H9 (cell line): Measurements from ENCODE around the gene ANKDD1A. TPM values are rescaled to one million over a fixed set of nuclear protein-coding genes. Genes with fewer than 3 reads are reported as not detected.

Experiments used
- DNase-seq: peaks from one replicate; pipeline ENCODE4 v3.0.0-alpha.2; 2017
- H2AFZ ChIP-seq: one replicate; pipeline ENCODE4 v1.6.1; 2013; ENCODE audit warnings: mild to moderate bottlenecking, low read length, control low read depth, moderate library complexity
- H2AK5ac ChIP-seq: 2 replicates; pipeline ENCODE4 v1.6.1; 2013; ENCODE audit warnings: low read length, control low read depth, mixed read lengths; ENCODE audit not compliant: insufficient read length
- H2BK120ac ChIP-seq: one replicate; pipeline ENCODE4 v1.6.1; 2013; ENCODE audit warnings: low read depth, mild to moderate bottlenecking, low read length, control low read depth, inconsistent platforms; ENCODE audit not compliant: poor library complexity, severe bottlenecking
- H2BK12ac ChIP-seq: 2 replicates; pipeline ENCODE4 v1.6.1; 2013; ENCODE audit warnings: low read length, control low read depth, mixed read lengths, low read depth; ENCODE audit not compliant: insufficient read length
- H2BK15ac ChIP-seq: 2 replicates; pipeline ENCODE4 v1.6.1; 2013; ENCODE audit warnings: low read depth, low read length, control low read depth
- H2BK20ac ChIP-seq: one replicate; pipeline ENCODE4 v1.6.1; 2013; ENCODE audit warnings: low read depth, mild to moderate bottlenecking, low read length, control low read depth, inconsistent platforms; ENCODE audit not compliant: poor library complexity, severe bottlenecking
- H2BK5ac ChIP-seq: 2 replicates; pipeline ENCODE4 v1.6.1; 2013; ENCODE audit warnings: low read length, control low read depth, mixed read lengths; ENCODE audit not compliant: insufficient read length
- H3K14ac ChIP-seq: 2 replicates; pipeline ENCODE4 v1.6.1; 2013; ENCODE audit warnings: low read length, control low read depth; ENCODE audit not compliant: insufficient read depth
- H3K18ac ChIP-seq: 2 replicates; pipeline ENCODE4 v1.6.1; 2013; ENCODE audit warnings: low read depth, mild to moderate bottlenecking, mixed read lengths, low read length, control low read depth; ENCODE audit not compliant: insufficient read length
- H3K23ac ChIP-seq: 2 replicates; pipeline ENCODE4 v1.6.1; 2013; ENCODE audit warnings: low read length, control low read depth, mixed read lengths, low read depth; ENCODE audit not compliant: insufficient read length
- H3K23me2 ChIP-seq: 2 replicates; pipeline ENCODE4 v1.6.1; 2013; ENCODE audit warnings: low read depth, mild to moderate bottlenecking, mixed read lengths, low read length, control low read depth; ENCODE audit not compliant: insufficient read length, poor library complexity, severe bottlenecking
- H3K27ac ChIP-seq: 2 replicates; pipeline ENCODE4 v1.5.1; 2013; ENCODE audit warnings: low read length, control low read depth, mixed read lengths, low read depth; ENCODE audit not compliant: insufficient read length
- H3K27me3 ChIP-seq: 2 replicates; pipeline ENCODE4 v1.6.1; 2013; ENCODE audit warnings: low read length, control low read depth, inconsistent platforms; ENCODE audit not compliant: insufficient read depth
- H3K4ac ChIP-seq: 2 replicates; pipeline ENCODE4 v1.6.1; 2013; ENCODE audit warnings: low read depth, mild to moderate bottlenecking, control low read depth, inconsistent platforms, low read length, moderate library complexity
- H3K4me1 ChIP-seq: 2 replicates; pipeline ENCODE4 v1.6.1; 2013; ENCODE audit warnings: low read length, control low read depth, inconsistent platforms; ENCODE audit not compliant: insufficient read depth
- H3K4me2 ChIP-seq: 2 replicates; pipeline ENCODE4 v1.6.1; 2013; ENCODE audit warnings: low read length, control low read depth, mixed read lengths; ENCODE audit not compliant: insufficient read length, insufficient read depth
- H3K56ac ChIP-seq: 2 replicates; pipeline ENCODE4 v1.6.1; 2013; ENCODE audit warnings: low read depth, mild to moderate bottlenecking, mixed read lengths, low read length, control low read depth; ENCODE audit not compliant: insufficient read length
- H3K79me1 ChIP-seq: 2 replicates; pipeline ENCODE4 v1.6.1; 2013; ENCODE audit warnings: low read depth, mild to moderate bottlenecking, moderate library complexity, low read length, control low read depth, inconsistent platforms; ENCODE audit not compliant: insufficient read depth, poor library complexity, severe bottlenecking
- H3K79me2 ChIP-seq: 2 replicates; pipeline ENCODE4 v1.6.1; 2013; ENCODE audit warnings: low read length, control low read depth, inconsistent platforms; ENCODE audit not compliant: insufficient read depth
- H3K9ac ChIP-seq: 2 replicates; pipeline ENCODE4 v1.6.1; 2013; ENCODE audit warnings: low read length, control low read depth, mixed read lengths; ENCODE audit not compliant: insufficient read length; ENCODE audit errors: extremely low read depth
- H3K9me3 ChIP-seq: one replicate; pipeline ENCODE4 v1.6.1; 2013; ENCODE audit warnings: low read depth, low read length, inconsistent platforms; ENCODE audit not compliant: control insufficient read depth
- H3T11ph ChIP-seq: one replicate; pipeline ENCODE4 v1.6.1; 2013; ENCODE audit warnings: mild to moderate bottlenecking, low read length, control low read depth, inconsistent platforms
- H4K20me1 ChIP-seq: one replicate; pipeline ENCODE4 v1.6.1; 2013; ENCODE audit not compliant: control insufficient read depth, insufficient read length, insufficient read depth
- H4K5ac ChIP-seq: 2 replicates; pipeline ENCODE4 v1.6.1; 2013; ENCODE audit warnings: low read depth, mild to moderate bottlenecking, mixed read lengths, low read length, control low read depth; ENCODE audit not compliant: insufficient read length
- H4K8ac ChIP-seq: replicated peaks from 2 replicates; pipeline ENCODE4 v1.6.1; 2013; ENCODE audit warnings: low read length, control low read depth, mixed read lengths, low read depth; ENCODE audit not compliant: insufficient read length
- H4K91ac ChIP-seq: 2 replicates; pipeline ENCODE4 v1.6.1; 2013; ENCODE audit warnings: low read depth, mild to moderate bottlenecking, moderate library complexity, mixed read lengths, low read length, control low read depth; ENCODE audit not compliant: insufficient read length
- H3K27ac Mint-ChIP-seq, 3 experiments: 2 replicates in 2 of 3; 3 replicates in 1 of 3; pipeline ENCODE4 v1.8.0; 2020 to 2021; ENCODE audit warnings: mixed read lengths in 3 of 3, mild to moderate bottlenecking in 1 of 3, moderate library complexity in 1 of 3
- H3K27me3 Mint-ChIP-seq: 2 replicates; pipeline ENCODE4 v1.8.0; 2021; ENCODE audit warnings: low read depth, mild to moderate bottlenecking, moderate library complexity, mixed read lengths
- H3K36me3 Mint-ChIP-seq, 3 experiments: 2 replicates in 2 of 3; 3 replicates in 1 of 3; pipeline ENCODE4 v1.8.0; 2020 to 2021; ENCODE audit warnings: low read depth in 3 of 3, mixed read lengths in 3 of 3; ENCODE audit not compliant: insufficient read depth in 1 of 3
- H3K4me1 Mint-ChIP-seq, 2 experiments: 2 replicates each; pipeline ENCODE4 v1.8.0; 2020; ENCODE audit warnings: mixed read lengths in 2 of 2
- H3K4me3 Mint-ChIP-seq, 2 experiments: 2 replicates in 1 of 2; 3 replicates in 1 of 2; pipeline ENCODE4 v1.8.0; 2020 to 2021; ENCODE audit warnings: mild to moderate bottlenecking in 2 of 2, mixed read lengths in 2 of 2, moderate library complexity in 1 of 2
- H3K9me3 Mint-ChIP-seq, 2 experiments: 2 replicates in 1 of 2; 3 replicates in 1 of 2; pipeline ENCODE4 v1.8.0; 2020; ENCODE audit warnings: mild to moderate bottlenecking in 2 of 2, mixed read lengths in 2 of 2, moderate library complexity in 1 of 2
- WGBS: extraction: QIAGEN DNeasy Blood & Tissue Kit; methylation state at CpG from one replicate; pipeline ENCODE4 v1.1.7; 2013; ENCODE audit warnings: missing lambda C conversion rate, low lambda C conversion rate, mixed read lengths; ENCODE audit not compliant: insufficient read length; ENCODE audit errors: extremely low coverage; 5-methylcytosine and 5-hydroxymethylcytosine counted together
- total RNA-seq: library from RNA; stranded (reverse); gene quantifications from 2 replicates; pipeline ENCODE4 v1.2.1, GENCODE V29; 2021
- TF ChIP-seq, protein P1 (sequence below): fragments of 200-600 bp; sonication (generic); conservative IDR thresholded peaks from 3 replicates; pipeline ENCODE4 v1.8.0; 2021; ENCODE audit warnings: antibody characterized with exemption, mild to moderate bottlenecking

Gene ANKDD1A
- total RNA-seq, 1 experiment from 2014 or later: 3.7 TPM

DNA sequence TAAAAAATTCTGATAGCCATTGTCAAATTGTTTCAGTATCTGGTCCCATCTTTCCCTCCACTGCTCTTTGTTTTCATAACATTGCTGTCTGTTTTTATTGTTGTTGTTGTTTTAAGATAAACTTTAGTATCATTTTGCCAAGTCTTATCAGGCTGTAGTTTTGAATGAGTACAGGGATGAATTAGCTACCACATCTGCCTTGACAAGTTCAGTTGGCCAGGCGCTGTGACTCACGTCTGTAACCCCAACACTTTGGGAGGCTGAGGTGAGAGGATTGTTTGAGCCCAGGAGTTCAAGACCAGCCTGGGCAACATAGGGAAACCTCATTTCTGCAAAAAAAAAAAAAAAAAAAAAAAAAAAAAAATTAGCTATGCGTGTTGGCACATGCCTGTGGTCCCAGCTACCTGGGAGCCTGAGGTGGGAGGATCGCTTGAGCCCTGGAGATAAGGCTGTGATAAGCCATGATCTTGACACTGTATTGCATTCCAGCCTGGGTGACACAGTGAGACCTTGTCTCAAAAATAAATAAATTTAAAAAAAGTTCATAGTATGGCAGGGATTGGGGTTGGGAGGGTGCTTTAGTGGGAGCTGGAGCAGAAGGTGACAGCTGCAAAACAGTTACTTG lies 8.3 kb upstream of the ANKDD1A start:
- peaks cover 14 to 17% of the 10 kb centered on the region in 2 experiments for H3K4me1 Mint-ChIP-seq
- H2BK20ac ChIP-seq: no peak overlapping the region
- H2AK5ac ChIP-seq: no peak overlapping the region
- no peak overlapping the region for H2BK5ac ChIP-seq
- H2BK12ac ChIP-seq: no peak overlapping the region
- H3K4me1 ChIP-seq: no peaks in the 10 kb centered on the region
- H3K18ac ChIP-seq: no peak overlapping the region
- H3K4ac ChIP-seq: no peak overlapping the region
- H3K56ac ChIP-seq: no peak overlapping the region
- no peak overlapping the region for H3T11ph ChIP-seq
- no CpG with 5 or more reads among the region's 4 CpGs for WGBS
- H3K23me2 ChIP-seq: peaks cover 3% of the 10 kb centered on the region
- peaks cover 15 to 30% (median 20%) of the 10 kb centered on the region in 3 experiments for H3K36me3 Mint-ChIP-seq
- peaks cover 33 to 35% of the 10 kb centered on the region in 2 experiments for H3K9me3 Mint-ChIP-seq
- H4K8ac ChIP-seq: no peak overlapping the region
- H3K9me3 ChIP-seq: peaks cover 13% of the 10 kb centered on the region
- no peaks in the 10 kb centered on the region for H3K79me2 ChIP-seq
- DNase-seq: no peak
- no peak overlapping the region for H2AFZ ChIP-seq
- no peaks in the 10 kb centered on the region; the same call in 1 of the 2 replicates for H3K27me3 ChIP-seq
- no peak overlapping the region for H2BK120ac ChIP-seq
- H3K4me3 Mint-ChIP-seq: no peak overlapping the region
- H3K9ac ChIP-seq: no peak overlapping the region
- no peak overlapping the region for H4K5ac ChIP-seq
- no peaks in the 10 kb centered on the region for H3K79me1 ChIP-seq
- H3K27ac ChIP-seq: no peak overlapping the region
- no peak overlapping the region for H3K4me2 ChIP-seq
- peaks cover 16% of the 10 kb centered on the region for H3K27me3 Mint-ChIP-seq
- peak overlapping the region in 1 of 3 experiments; percentile 17; a peak in 1 of 7 replicates for H3K27ac Mint-ChIP-seq
- no peak overlapping the region for H4K91ac ChIP-seq
- H3K14ac ChIP-seq: no peak overlapping the region
- no peak overlapping the region for H2BK15ac ChIP-seq
- TF ChIP-seq, protein P1, sequence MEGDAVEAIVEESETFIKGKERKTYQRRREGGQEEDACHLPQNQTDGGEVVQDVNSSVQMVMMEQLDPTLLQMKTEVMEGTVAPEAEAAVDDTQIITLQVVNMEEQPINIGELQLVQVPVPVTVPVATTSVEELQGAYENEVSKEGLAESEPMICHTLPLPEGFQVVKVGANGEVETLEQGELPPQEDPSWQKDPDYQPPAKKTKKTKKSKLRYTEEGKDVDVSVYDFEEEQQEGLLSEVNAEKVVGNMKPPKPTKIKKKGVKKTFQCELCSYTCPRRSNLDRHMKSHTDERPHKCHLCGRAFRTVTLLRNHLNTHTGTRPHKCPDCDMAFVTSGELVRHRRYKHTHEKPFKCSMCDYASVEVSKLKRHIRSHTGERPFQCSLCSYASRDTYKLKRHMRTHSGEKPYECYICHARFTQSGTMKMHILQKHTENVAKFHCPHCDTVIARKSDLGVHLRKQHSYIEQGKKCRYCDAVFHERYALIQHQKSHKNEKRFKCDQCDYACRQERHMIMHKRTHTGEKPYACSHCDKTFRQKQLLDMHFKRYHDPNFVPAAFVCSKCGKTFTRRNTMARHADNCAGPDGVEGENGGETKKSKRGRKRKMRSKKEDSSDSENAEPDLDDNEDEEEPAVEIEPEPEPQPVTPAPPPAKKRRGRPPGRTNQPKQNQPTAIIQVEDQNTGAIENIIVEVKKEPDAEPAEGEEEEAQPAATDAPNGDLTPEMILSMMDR: no peak
- H3K23ac ChIP-seq: no peak overlapping the region
- no peaks in the 10 kb centered on the region for H4K20me1 ChIP-seq
